HG03103 (cell line): ENCODE data around the gene CNTNAP3.
"Not testable (repeated sequence)": the region's sequence is repeated elsewhere in the genome, so short reads cannot be mapped to it uniquely, and the experiment has no call there.

Experiments used
- ATAC-seq: cut with Tn5 transposase; IDR thresholded peaks from one replicate; pipeline ENCODE4 v1.9.1; 2021; ENCODE audit warnings: low read depth; ENCODE audit not compliant: unreplicated experiment

The CNTNAP3 gene

DNA sequence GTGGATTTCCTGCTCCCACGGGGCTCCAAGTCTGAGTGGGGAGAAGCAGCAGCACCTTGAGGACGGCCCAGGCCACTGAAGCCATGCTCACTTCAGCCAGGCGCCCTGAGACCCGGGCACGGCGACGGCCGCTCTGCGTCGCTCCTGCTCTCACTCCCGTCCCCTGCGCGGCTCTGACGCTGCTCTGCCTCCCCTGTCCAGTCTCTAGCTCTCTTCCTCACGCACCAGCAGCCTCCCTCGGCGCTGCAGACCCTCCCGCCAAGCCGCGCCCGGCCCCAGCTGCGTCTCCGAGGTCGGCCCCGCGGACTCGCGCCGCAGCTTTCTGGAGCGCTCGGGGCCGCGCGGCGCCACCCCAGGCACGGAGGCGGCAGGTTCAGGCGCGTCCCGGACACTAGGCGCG, at the start of gene CNTNAP3:
TSS of gene CNTNAP3 (minus strand) at position 188 of the 400 bp plus-strand sequence. CDS start at position 85, 103 bp downstream.
- not testable (repeated sequence) for ATAC-seq

DNA sequence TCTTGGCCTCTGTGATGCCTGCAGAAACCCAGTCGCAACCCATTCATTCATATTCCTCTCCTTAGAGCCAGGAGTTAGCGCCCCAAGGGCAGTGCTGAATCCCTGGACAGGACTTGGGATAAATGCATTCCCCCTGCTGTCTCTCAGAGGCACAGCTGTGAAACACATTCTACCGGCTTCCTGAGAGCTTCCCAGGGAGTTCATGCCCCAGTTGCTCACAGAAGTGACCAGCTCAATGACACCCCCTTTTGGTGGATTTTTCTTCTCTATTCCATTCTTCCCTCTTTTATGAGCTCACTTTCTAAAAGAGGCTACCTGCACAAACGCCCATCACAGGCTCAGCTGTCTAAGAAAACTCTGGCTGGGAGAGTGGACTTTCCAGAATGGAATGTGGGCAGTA, 8.0 kb downstream of the CNTNAP3 start:
- not testable (repeated sequence) for ATAC-seq

DNA sequence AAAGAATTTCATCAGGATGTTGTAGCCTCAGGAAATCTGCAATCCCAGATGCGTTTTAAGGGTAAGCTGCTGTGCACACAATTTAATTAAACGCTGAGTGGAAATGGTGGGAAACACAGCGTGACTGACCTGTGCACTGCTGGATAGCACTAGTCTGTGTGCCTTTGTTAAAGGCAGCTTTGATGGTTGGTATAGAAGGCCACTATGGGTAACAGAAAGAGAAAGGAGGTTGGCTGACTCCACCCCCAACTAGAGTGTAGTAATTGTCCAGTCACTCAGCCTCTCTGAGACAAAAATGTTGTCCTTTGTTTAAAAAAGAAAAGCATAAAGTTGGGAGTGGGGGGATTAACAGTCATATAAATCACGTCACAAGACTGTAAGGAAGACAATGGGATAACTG, 45.5 kb downstream of the CNTNAP3 start:
- not testable (repeated sequence) for ATAC-seq

DNA sequence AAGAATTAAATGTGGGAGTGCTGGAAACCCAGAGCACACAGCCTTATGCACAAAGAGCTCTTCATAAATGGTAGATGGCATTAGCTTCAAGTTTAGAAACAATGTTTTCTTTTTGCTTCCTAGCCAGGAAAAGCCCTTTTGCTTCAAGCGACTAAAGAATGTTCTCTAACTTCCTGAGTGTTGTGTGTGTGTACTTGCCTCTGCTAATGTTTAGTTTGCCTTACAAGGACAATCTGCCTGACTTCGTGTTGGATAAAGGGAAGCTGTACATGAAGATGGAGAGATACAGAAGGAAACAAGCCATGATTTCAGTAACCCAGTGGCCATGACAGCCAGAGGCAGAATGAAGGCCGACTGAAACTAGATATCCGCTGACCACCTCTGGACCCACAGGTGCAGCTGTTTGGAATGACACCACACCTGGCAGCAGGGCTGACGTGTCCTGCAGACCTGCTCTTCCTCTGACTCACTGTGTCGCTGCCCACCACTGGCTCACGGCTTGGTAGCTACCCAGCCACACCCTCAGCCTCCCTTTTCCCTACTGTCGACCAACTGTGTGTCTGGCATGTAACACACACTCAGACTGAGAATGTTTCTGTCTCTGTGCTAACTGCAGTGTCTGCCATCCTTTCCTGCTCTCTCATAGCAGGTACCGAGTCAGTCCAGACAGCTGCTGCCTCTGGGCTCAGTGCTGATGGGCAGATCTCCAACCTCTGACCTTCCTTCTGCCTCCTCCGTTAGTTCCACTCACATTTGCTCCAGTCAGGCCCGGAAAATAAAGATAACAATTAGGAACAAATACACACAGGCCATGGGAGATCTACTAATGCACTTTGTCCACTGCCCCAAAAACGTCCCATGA, 55.6 kb downstream of the CNTNAP3 start:
- ATAC-seq, result not testable (repeated sequence)

DNA sequence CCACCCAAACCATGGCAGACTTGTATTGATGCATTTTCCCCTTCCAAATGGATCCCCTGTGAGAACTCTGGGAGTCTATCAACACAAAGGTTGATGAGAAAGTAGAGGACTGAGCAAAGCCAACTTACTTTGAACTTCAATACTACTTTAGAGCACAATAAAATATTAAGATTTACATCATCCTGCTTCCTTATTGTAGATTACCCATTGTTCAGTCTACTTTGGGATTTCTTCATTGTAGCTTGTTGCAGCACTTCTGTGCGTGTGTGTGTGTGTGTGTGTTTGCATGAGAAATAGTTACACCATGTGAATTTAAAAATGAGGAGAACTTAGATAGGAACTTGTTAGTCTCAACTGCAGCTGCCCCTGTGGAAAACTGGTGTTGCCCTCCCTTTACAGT, 72.0 kb downstream of the CNTNAP3 start:
- not testable (repeated sequence) for ATAC-seq

DNA sequence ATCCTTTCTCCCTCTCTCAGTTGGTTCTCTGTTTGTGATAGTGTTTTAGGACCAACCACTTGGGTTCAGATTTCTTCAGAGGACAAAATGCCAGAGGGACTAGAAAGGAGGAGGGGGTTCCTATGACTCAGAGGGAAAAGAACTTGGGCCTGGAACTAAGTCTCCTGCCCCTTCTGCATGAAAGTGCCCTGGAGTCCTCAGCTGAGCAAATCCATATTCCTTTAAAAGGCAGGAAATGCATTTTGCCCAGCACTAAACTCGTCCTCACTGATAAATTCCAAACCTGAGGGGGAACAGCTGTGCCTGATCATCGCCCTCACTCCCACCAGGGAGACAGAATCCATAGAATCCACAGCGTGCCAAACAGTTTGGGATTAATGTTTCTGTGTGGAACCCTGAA, 78.2 kb downstream of the CNTNAP3 start:
- not testable (repeated sequence) for ATAC-seq

DNA sequence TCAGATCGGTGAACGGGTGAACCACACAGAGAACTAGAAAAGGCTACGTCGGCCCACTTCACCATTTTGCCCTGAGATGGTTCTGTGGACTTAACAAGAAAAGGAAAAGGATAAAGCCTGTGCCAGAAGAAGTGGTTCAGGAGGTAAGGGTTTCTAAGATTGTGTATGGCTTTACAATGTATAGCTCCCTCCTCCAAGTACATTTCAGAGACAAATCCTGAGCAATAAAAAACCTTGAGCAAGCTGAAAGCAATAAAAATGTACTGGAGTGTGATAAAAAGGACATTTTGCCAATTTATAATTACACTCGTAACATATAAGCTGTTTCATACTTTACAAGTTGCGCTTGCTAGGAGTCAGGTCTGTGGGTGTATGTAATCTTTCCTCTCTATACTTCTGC, 81.3 kb downstream of the CNTNAP3 start:
- not testable (repeated sequence) for ATAC-seq

DNA sequence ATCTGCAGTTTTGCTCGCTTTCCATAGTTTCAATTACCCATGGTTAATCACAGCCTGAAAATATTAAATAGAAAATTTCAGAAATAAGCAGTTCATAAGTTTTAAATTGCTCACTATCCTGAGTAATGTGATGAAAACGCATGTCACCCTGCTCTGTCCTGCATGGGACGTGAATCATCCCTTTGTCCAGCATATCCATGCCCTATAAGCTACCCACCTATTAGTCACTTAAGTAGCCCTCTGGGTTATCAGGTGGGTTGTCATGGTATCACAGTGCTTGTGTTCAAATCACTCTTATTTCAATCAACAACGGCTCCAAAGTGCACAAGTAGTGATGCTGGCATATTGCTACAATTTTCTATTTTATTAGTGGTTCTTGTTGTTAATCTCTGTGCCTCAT, 82.1 kb downstream of the CNTNAP3 start:
- not testable (repeated sequence) for ATAC-seq

DNA sequence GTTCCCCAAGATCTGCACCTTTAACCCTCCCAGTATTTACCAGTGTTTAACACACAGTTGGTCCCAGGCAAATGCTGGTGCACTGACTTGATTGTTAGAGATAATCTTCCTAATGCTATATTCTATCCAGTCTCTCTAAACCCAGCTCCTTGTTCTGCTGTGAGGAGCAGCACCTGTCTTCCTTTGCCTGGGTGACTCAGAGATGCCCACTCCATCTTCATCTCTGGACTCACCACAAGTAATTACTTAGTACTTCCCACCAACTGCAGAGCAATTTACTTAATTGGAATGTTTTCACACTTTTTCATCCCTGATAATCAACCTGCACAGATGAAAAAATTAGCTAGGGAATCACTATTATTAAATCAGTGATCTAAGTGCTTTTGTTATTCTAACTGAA, 87.6 kb downstream of the CNTNAP3 start:
- not testable (repeated sequence) for ATAC-seq

DNA sequence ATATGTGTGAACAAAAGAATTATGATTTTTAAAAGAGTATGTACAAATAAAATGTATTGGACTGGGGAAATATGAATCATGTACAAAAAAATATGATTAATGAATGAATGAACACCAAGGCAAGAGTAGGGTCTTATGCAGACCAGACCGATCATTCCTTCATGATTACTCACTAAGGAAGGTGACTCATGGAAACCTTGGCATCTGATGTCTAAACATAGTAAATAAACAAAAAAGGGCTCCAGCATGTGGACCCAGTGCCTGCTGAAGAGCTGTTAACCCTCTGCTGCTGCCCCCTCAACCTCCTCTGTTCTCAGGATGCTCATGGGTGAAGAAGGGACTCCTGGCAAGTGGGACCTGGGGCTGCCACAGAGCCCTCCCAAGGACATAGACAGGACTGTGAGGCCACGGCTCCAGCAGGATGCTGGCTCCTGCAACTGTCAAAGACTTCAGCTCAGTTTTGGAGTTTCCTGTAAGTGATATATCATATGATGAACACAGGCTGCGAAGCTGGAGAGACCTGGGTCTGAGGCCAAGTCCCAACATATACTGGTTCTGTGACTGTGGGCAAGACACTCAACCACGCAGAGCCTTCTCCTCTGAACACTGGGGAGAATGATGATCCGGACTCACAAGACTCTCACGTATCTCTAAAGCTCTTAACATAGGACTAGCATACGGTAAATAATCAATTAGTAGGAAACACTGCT, 89.8 kb downstream of the CNTNAP3 start:
- not testable (repeated sequence) for ATAC-seq

DNA sequence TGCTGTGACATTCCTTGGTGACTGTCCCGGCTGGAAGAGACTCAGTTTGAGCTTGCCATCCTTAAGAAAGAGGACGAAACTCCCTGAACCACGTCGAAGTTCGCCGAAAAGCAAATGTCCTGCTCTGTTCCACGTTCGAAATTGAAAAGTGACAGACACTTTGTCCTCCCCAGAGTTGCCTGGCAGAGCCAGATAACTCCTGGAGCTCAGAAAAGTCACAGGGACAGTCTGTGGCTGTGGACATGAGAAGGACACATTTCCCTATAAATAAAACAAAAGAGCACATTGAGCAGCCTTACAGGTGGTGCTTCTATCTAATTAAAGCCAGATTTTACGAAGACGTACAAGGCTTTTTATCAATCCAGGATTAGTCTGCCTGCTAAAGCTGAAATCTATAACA, 116.6 kb downstream of the CNTNAP3 start:
- not testable (repeated sequence) for ATAC-seq

DNA sequence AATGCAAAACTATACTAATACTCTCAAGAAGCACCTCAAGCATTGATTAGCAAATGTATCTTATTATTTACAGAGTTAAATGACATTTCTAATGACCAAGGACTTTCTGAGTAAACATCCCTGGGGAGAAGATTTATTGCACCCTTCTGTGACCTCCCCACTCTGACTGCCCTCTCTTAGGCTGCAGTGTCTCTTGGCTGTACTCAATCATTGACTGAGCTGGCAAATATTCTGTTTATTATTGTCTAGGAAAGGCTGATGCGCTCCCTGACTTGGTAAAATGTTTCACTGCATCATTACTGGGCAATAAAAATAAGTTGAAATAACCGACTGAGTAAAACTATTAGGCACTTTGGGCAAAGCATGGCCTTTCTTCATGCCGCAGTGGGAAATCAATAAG, 130.3 kb downstream of the CNTNAP3 start:
- not testable (repeated sequence) for ATAC-seq

DNA sequence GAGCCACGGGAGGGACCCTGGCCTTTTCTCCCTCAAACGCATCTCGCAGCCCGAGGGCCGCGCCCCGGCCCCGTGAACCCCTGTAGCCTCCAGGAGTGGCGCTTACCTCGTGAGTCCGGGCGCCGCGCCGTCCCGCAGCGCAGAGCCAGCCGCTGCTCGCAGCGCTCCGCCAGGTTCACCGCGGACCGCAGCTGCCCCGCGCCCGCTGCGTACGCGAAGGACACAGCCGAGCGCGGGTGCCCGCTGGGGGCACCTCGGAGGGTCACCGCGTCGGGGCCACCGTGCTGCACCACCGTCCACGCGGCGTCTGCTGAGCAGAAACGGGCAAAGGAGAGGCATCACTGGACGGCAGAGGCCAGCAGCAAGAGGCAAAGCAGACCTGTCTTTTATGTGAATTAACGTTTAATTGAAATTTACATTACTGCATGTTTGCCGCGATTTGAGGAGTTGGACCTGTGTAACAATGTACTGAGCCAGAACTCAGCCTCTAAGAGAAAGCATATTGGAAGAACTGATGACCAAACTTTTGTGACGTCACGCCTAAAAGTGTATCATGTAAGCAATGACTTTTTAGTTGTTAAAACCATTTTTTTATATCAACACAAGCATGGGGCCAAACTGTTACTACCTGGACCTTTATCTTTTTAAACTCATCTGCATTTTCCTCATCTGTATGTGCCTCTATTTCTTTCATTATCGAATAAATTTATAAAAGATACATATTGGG, 155.0 kb downstream of the CNTNAP3 start:
- not testable (repeated sequence) for ATAC-seq

DNA sequence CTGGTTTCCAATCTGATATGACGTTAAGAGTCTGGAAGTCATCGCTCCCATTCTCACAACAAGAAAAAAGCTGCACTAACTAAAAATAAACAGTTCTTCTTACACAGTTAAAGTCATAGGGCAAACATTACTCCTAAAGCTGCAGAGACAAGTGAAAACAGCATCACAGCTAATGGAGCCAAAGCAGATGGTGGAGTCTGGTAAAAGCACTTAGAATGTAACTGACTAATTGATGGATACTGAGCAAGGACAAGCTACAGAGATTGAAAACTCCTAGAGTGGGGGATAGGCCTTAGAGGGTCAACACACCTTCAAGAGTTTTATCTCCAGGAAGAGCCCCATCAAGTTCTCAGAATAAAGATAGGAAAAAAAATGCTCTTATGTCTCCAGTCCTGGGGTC, 166.6 kb downstream of the CNTNAP3 start:
- ATAC-seq, result not testable (repeated sequence)

DNA sequence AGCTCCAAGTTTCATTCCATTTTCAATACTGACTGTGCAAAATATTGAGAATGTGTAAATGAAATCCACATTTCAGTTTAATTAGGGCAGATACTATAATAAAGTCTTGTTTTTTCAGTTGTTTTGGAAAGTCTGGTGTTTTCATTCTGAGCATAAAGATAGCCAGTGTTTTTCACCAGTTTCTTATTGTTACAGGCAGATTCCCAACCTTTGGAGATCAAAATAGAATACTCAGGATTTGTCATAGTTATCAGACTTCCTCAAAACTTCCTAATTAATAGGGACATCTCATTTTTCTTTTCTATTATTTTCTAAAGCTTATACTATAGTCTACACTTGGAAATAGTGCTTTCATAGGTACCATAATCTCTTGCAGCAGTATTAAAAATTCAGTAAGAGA, 176.2 kb downstream of the CNTNAP3 start:
- ATAC-seq, result not testable (repeated sequence)

DNA sequence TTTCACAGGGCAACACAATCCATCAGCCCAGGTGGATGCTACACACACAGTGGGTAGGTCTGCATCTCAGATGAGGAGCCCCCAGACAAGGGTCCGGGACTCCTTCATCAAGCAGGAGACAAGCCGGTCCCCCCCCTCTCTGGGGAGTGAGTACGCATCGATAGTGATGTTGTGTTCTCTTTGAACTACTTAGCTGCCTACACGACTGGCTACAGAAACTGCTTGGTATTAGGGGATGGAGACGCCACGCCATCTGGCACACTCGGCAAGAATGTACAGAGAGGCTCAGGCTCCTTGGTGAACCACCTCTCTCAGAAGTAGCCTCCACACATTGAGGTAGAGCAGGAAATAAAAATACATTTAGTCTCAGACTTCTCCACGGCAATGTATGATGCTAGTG, 179.8 kb downstream of the CNTNAP3 start:
- ATAC-seq, result no peak

DNA sequence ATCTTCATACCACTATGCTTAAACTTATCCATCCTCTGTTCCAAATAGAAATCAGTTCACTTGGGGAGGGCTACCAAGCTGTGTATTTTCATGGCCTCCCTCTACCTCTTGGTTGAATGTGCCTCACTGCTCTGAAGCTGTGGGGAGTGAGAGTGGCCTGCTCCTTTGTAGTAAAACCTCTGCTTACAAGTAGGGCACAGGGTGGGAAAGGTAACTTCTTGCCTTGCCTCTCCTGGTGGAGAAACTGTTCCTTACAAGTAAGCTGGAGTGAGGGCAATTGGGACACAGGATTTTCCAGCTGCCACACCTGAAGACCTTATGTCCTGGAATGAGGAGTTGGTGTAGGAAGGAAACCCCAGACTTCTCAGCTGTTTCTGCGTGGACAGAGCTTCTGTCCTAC, 190.8 kb downstream of the CNTNAP3 start:
- ATAC-seq, result not testable (repeated sequence)

DNA sequence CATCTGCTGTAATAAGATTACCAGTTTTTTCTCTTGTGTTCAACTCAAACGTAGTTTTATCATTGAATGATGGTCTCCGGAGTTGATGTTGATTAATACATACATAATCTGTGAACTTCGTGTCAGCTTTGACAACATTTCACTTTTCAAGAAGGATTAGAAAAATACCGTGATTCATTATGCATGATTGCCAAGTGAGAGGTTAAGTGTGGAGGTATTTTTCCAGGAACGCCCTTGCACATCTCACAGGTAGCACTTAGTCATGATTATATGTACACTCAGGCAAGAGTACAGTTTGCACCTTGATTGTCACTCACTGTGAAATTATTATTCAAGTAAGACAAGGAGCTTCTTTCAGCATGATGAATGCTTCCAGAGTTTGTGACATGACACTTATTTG, 202.7 kb downstream of the CNTNAP3 start:
- not testable (repeated sequence) for ATAC-seq

DNA sequence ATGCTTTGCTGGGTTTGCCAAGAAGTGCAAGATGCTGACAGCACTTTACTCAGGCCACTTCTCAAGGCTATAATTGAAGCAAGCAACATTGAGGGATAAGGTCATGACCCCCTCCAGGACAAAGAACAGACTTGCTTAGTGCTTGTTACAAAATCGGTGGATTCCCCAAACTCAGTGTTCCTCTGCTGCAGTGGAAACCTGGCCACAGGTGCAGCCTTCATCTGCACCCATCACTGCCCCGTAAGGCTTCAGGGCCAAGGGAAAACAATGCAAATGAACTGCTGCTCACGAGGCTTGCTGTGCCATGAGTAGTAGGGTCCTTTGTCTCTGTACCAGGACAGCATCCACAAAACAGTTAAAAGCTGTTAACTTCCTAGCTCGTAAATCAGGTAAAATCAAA, 205.4 kb downstream of the CNTNAP3 start:
- ATAC-seq, result not testable (repeated sequence)

DNA sequence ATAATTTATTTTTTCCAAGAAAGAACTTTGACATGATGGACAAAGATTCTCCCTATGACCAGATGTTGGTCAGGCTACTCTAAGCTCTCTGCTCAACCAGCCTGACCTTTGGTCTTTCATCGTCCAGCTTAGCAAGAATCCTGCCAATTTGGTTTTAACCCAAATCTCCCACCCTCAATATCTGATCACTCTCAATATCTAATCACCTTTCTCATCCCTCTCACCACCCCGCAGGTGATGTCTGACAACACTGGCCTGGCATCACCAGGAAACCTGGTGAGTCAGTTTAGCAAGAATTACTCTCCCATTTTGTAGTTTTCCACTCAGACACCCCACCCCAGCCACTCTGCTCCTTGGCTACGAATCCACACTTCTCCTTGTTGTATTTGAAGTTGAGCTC, 207.9 kb downstream of the CNTNAP3 start:
- not testable (repeated sequence) for ATAC-seq
